Measurements from ENCODE around the gene NDOR1. TPM values are rescaled to one million over a fixed set of nuclear protein-coding genes. Genes with fewer than 3 reads are reported as not detected.
A peak's percentile ranks its signal among the peaks of the same experiment; 100 is the strongest.

NDOR1 gene
- total RNA-seq, 6 donors from 2014 or later, result 7.7 to 54.5 (median 18.5) TPM

- 95 to 100% methylated on average over 11 to 17 of the region's 17 CpGs for WGBS, 2 donors
- Histone ChIP-seq H3K36me3 (peaks cover 31 to 74% (median 68%) of the 10 kb centered on the region in 4 donors), H3K4me1 (peaks cover 0 to 7% (median 6%) of the 10 kb centered on the region in 4 donors), H3K9me3 (no peaks in the 10 kb centered on the region), H3K27ac (no peak overlapping the region), H3K4me3 (no peak overlapping the region), H3K27me3 (no peaks in the 10 kb centered on the region)
- ATAC-seq (ENCODE audit: low FRiP score in 2 of 2) (no peak), DNase-seq (peak in 1 of 2 donors; percentile 66)
- TF ChIP-seq CTCF (IDR thresholded peaks at IDR 0.05), result no peak
These were observed 25.7 kb upstream of the NDOR1 start for GRCh38 chr9:137179761-137180160.

GRCh38 chr9:137180491-137180890 is 25.0 kb upstream of the NDOR1 start:
- TF ChIP-seq POLR2A (IDR thresholded peaks at IDR 0.05) (no peak), EP300 (IDR thresholded peaks at IDR 0.05) (no peak), POLR2AphosphoS5 (IDR thresholded peaks at IDR 0.05) (no peak), CTCF (IDR thresholded peaks at IDR 0.05) (no peak)

GRCh38 chr9:137181680-137182079 is 23.8 kb upstream of the NDOR1 start:
- Histone ChIP-seq H3K36me3 (peaks cover 31 to 92% (median 84%) of the 10 kb centered on the region in 4 donors), H3K9me3 (no peaks in the 10 kb centered on the region), H3K4me1 (peaks cover 6 to 17% (median 8%) of the 10 kb centered on the region in 4 donors), H3K27me3 (no peaks in the 10 kb centered on the region), H3K4me3 (no peak overlapping the region), H3K27ac (no peak overlapping the region)
- 89 to 95% methylated on average over 9 to 20 of the region's 22 CpGs for WGBS, 2 donors
- DNase-seq (peak in 1 of 2 donors; percentile 78), ATAC-seq (ENCODE audit: low FRiP score in 2 of 2) (no peak)
- no peak for TF ChIP-seq CTCF (IDR thresholded peaks at IDR 0.05)
- TF ChIP-seq POLR2A (IDR thresholded peaks at IDR 0.05), result no peak
- no peak for TF ChIP-seq POLR2AphosphoS5 (IDR thresholded peaks at IDR 0.05)
- TF ChIP-seq EP300 (IDR thresholded peaks at IDR 0.05), result no peak

More at GRCh38 chr9:137180491-137180890, 25.0 kb upstream of the NDOR1 start:
- H3K27me3 ChIP-seq, result no peaks in the 10 kb centered on the region
- DNase-seq, result peak in 1 of 2 donors; percentile 76
- peaks cover 31 to 81% (median 74%) of the 10 kb centered on the region in 4 donors for H3K36me3 ChIP-seq
- WGBS, 2 donors, result 94 to 100% methylated on average over 6 to 7 of the region's 20 CpGs
- no peak overlapping the region for H3K4me3 ChIP-seq
- H3K9me3 ChIP-seq, result no peaks in the 10 kb centered on the region
- no peak for ATAC-seq (ENCODE audit: low FRiP score in 2 of 2)
- H3K4me1 ChIP-seq, result peaks cover 0 to 5% (median 0%) of the 10 kb centered on the region in 4 donors
- no peak overlapping the region for H3K27ac ChIP-seq

- no peaks in the 10 kb centered on the region for H3K9me3 ChIP-seq
- no peak for TF ChIP-seq EP300 (IDR thresholded peaks at IDR 0.05)
- TF ChIP-seq POLR2A (IDR thresholded peaks at IDR 0.05), result no peak
- TF ChIP-seq POLR2AphosphoS5 (IDR thresholded peaks at IDR 0.05), result no peak
- no peak for TF ChIP-seq CTCF (IDR thresholded peaks at IDR 0.05)
- no peaks in the 10 kb centered on the region for H3K27me3 ChIP-seq
- no peak overlapping the region for H3K27ac ChIP-seq
- peaks cover 17 to 28% (median 19%) of the 10 kb centered on the region in 4 donors for H3K4me1 ChIP-seq
- H3K4me3 ChIP-seq, result no peak overlapping the region
- peaks cover 31 to 96% (median 82%) of the 10 kb centered on the region in 4 donors for H3K36me3 ChIP-seq
- ATAC-seq (ENCODE audit: low FRiP score in 2 of 2) (no peak), DNase-seq (peak in 1 of 2 donors; percentile 63)
- WGBS, 2 donors, result 82 to 95% methylated on average over 5 to 16 of the region's 17 CpGs
These were observed 22.7 kb upstream of the NDOR1 start for GRCh38 chr9:137182836-137183235.

GRCh38 chr9:137183980-137184595 is 21.4 kb upstream of the NDOR1 start:
- Histone ChIP-seq H3K36me3 (peaks cover 31 to 83% (median 72%) of the 10 kb centered on the region in 4 donors), H3K4me3 (no peak overlapping the region), H3K9me3 (no peaks in the 10 kb centered on the region), H3K27me3 (no peaks in the 10 kb centered on the region), H3K27ac (no peak overlapping the region), H3K4me1 (peaks cover 19 to 33% (median 20%) of the 10 kb centered on the region in 4 donors)
- DNase-seq, result peak in 1 of 2 donors; percentile 66
- no peak for TF ChIP-seq EP300 (IDR thresholded peaks at IDR 0.05)
- no peak for TF ChIP-seq CTCF (IDR thresholded peaks at IDR 0.05)
- no peak for ATAC-seq (ENCODE audit: low FRiP score in 2 of 2)
- WGBS, 2 donors, result 93 to 94% methylated on average over 22 to 27 of the region's 27 CpGs
